ENCODE data around the gene DISC1. TPM values are rescaled to one million over a fixed set of nuclear protein-coding genes. Genes with fewer than 3 reads are reported as not detected.

Gene DISC1
- total RNA-seq, 1 experiment from 2014 or later, result 2.1 TPM

- H3K4me1 Mint-ChIP-seq (ENCODE audit: insufficient read depth, unreplicated experiment), result peaks cover 11% of the 10 kb centered on the region
- POLR2A ChIA-PET, result interaction anchor here (0.6 to 1.8 kb wide), 10 partner anchors 10 to 768 kb away, joined by 3 to 7 read pairs (median 4); partner anchors contain the start of gene SIPA1L2
- BruUV-seq (replicated peaks), result no TSS peak
Measured at GRCh38 chr1:231861541-231862481, 235.2 kb downstream of the DISC1 start.

GRCh38 chr1:231862611-231863010 is 236.0 kb downstream of the DISC1 start:
- no peak for DNase-seq (ENCODE audit: unreplicated experiment)
- peaks cover 16% of the 10 kb centered on the region for H3K4me1 Mint-ChIP-seq (ENCODE audit: insufficient read depth, unreplicated experiment)
- H3K27me3 Mint-ChIP-seq (ENCODE audit: insufficient read depth, unreplicated experiment), result no peaks in the 10 kb centered on the region
- H3K4me3 Mint-ChIP-seq (ENCODE audit: unreplicated experiment), result no peak overlapping the region
- TF ChIP-seq CTCF (IDR thresholded peaks at IDR 0.05; ENCODE audit: unreplicated experiment), result no peak
- POLR2A ChIA-PET, result interaction anchor here (0.6 to 1.8 kb wide), 6 partner anchors 22 to 767 kb away, joined by 3 to 6 read pairs (median 4); partner anchors contain the start of gene SIPA1L2
- no peak overlapping the region for H3K27ac Mint-ChIP-seq (ENCODE audit: low read depth, unreplicated experiment)
- intact Hi-C loops (cut with micrococcal nuclease), result no loop called here
- H3K9me3 Mint-ChIP-seq (ENCODE audit: unreplicated experiment), result no peaks in the 10 kb centered on the region
- H3K36me3 Mint-ChIP-seq (ENCODE audit: insufficient read depth, unreplicated experiment), result no peaks in the 10 kb centered on the region
- CTCF ChIA-PET, result interaction anchor here (0.6 to 8.9 kb wide), 5 partner anchors 106 to 763 kb away, joined by 3 to 154 read pairs (median 4); no protein-coding TSS in a partner anchor
- BruUV-seq (replicated peaks), result no TSS peak

More at GRCh38 chr1:231861541-231862481, 235.2 kb downstream of the DISC1 start:
- intact Hi-C loops (cut with micrococcal nuclease), result no loop called here
- peak; percentile 53 for DNase-seq (ENCODE audit: unreplicated experiment)
- no peak for TF ChIP-seq CTCF (IDR thresholded peaks at IDR 0.05; ENCODE audit: unreplicated experiment)
- CTCF ChIA-PET, result interaction anchor here (0.5 to 8.9 kb wide), 10 partner anchors 9 to 768 kb away, joined by 3 to 154 read pairs (median 4); partner anchors contain the start of gene SIPA1L2
- H3K9me3 Mint-ChIP-seq (ENCODE audit: unreplicated experiment), result no peaks in the 10 kb centered on the region
- no peaks in the 10 kb centered on the region for H3K27me3 Mint-ChIP-seq (ENCODE audit: insufficient read depth, unreplicated experiment)
- H3K36me3 Mint-ChIP-seq (ENCODE audit: insufficient read depth, unreplicated experiment), result no peaks in the 10 kb centered on the region
- H3K4me3 Mint-ChIP-seq (ENCODE audit: unreplicated experiment), result no peak overlapping the region
- H3K27ac Mint-ChIP-seq (ENCODE audit: low read depth, unreplicated experiment), result no peak overlapping the region

GRCh38 chr1:231865331-231865730 is 238.7 kb downstream of the DISC1 start:
- CTCF ChIA-PET, result interaction anchor here (0.5 to 8.9 kb wide), 17 partner anchors 12 to 921 kb away, joined by 3 to 154 read pairs (median 7); no protein-coding TSS in a partner anchor

More at GRCh38 chr1:231865331-231865730, 238.7 kb downstream of the DISC1 start:
- POLR2A ChIA-PET, result interaction anchor here (4.2 kb wide), 1 partner anchor 762 kb away, joined by 31 read pairs; no protein-coding TSS in a partner anchor
- no peak for TF ChIP-seq CTCF (IDR thresholded peaks at IDR 0.05; ENCODE audit: unreplicated experiment)
- DNase-seq (ENCODE audit: unreplicated experiment), result no peak
- Mint-ChIP-seq H3K9me3 (ENCODE audit: unreplicated experiment) (no peaks in the 10 kb centered on the region), H3K27ac (ENCODE audit: low read depth, unreplicated experiment) (peak overlapping the region; percentile 60), H3K4me1 (ENCODE audit: insufficient read depth, unreplicated experiment) (peaks cover 23% of the 10 kb centered on the region), H3K4me3 (ENCODE audit: unreplicated experiment) (no peak overlapping the region), H3K36me3 (ENCODE audit: insufficient read depth, unreplicated experiment) (no peaks in the 10 kb centered on the region), H3K27me3 (ENCODE audit: insufficient read depth, unreplicated experiment) (no peaks in the 10 kb centered on the region)
- BruUV-seq (replicated peaks), result no TSS peak
- intact Hi-C loops (cut with micrococcal nuclease), result loop anchor here (5.0 kb wide), 3 partner anchors 307 to 437 kb away; no protein-coding TSS in a partner anchor

Measured in MCF 10A (cell line).